Hepatocyte (in vitro differentiated cells): ENCODE data around the gene LEMD2.

Source experiments
- CTCF ChIP-seq: fragments of 200-600 bp; sonication (generic); IDR thresholded peaks from 2 replicates; pipeline ENCODE4 v1.5.1; 2016; ENCODE audit warnings: antibody characterized with exemption, mild to moderate bottlenecking; ENCODE audit not compliant: poor library complexity
- EZH2 ChIP-seq: fragments of 200-600 bp; sonication (generic); IDR thresholded peaks from 2 replicates; pipeline ENCODE4 v1.6.1; 2016; ENCODE audit warnings: antibody characterized with exemption, mild to moderate bottlenecking, borderline replicate concordance
- EZH2phosphoT487 ChIP-seq: fragments of 200-600 bp; sonication (generic); IDR thresholded peaks from one replicate; pipeline ENCODE4 v1.6.1; 2018; ENCODE audit warnings: antibody characterized with exemption, mild to moderate bottlenecking, low read depth, moderate library complexity; ENCODE audit not compliant: unreplicated experiment, severe bottlenecking

- TF ChIP-seq CTCF (no peak), EZH2 (no peak), EZH2phosphoT487 (no peak)
These were observed 11.5 kb upstream of the LEMD2 start for GRCh38 chr6:33800248-33800969.
